Stimulated activated CD4-positive, alpha-beta T cell treated with anti-CD3 and anti-CD28 coated beads, Interleukin-4, amount 100 ng/mL, for 4 hours (primary cell): Measurements from ENCODE around the gene GSPT1.
A peak's percentile ranks its signal among the peaks of the same experiment; 100 is the strongest.
"Not testable (repeated sequence)": the region's sequence is repeated elsewhere in the genome, so short reads cannot be mapped to it uniquely, and the experiment has no call there.

Experiments
- DNase-seq, 2 experiments: peaks; one replicate each; pipeline ENCODE4 v3.0.0-alpha.2; 2020

The GSPT1 gene

DNA sequence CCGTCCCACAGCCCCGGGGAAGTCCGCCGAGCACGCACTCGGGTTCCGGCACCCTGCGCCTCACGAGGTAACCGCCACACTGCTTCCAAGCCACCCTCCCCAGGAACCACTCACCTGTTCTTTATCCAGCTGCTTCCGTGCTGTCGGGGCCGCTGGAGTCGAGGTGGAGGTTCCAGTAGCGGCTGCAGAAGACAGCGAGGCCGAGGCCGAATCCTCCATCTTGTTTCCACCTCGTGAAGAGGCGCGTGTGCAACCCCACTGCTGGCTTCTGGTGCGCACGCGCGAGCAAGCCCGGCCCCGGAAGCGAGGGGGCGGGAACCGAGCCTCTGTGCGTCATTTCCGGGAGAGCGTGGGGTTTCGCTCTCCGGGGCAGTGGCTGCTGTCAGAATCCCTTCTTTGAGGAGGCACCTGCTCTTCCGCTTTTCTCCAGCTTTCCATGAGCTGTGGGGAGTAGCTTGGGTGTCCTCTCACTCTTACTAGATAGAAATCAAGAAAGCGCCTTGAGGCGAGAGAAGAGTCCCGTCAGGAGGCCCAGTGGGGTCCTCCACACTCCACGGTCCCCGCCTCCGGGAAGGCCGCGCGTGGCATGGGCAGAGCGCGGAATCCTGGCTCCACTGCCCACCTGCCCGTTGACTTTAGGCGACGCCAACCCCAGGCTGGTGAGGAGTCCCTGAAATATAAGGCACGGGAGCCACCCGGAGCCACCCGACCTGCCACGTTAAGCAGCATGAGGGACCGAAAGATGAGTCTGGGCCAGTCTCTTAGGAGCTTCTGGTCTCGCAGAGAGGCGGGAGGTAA is 64.3 kb downstream of the GSPT1 start, which contains the start of gene RSL1D1:
RSL1D1 (minus strand) TSS at position 249 of the 798 bp plus-strand sequence; CDS start at position 219, 30 bp downstream.
- peak; percentile 90 for DNase-seq

DNA sequence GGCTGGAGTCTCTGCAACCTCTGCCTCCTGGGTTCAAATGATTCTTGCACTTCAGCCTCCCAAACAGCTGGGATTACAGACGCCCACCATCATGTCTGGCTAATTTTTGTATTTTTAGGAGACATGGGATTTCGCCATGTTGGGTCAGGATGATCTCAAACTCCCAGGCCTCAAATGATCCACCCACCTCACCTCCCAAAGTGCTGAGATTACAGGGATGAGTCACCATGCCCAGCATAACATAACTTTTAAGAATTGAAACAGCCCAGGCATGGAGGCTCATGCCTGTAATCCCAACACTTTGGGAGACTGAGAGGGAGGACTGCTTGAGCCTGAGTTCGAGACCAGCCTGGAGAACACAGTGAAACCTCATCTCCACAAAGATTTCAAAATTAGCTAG is 66.9 kb downstream of the GSPT1 start:
- no peak for DNase-seq

DNA sequence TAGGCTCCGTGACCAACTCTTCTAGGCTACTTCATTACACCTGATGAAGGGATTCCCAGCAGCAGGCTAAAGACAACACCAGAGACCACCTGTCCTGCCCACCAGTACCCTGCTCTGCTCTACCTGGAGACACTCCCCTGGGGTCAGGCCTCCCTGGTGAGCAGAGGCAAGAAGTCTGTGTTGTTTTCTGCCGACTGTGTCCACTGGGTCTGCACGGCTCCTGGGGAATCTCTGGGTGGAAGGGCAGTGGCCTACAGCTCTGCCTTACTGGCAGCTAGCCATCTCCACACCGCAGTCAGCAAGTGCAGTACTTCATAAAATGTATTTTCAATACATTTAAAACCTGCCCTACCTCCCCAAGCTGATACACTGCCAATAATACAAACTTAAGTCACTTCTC is 71.3 kb downstream of the GSPT1 start:
- no peak for DNase-seq

DNA sequence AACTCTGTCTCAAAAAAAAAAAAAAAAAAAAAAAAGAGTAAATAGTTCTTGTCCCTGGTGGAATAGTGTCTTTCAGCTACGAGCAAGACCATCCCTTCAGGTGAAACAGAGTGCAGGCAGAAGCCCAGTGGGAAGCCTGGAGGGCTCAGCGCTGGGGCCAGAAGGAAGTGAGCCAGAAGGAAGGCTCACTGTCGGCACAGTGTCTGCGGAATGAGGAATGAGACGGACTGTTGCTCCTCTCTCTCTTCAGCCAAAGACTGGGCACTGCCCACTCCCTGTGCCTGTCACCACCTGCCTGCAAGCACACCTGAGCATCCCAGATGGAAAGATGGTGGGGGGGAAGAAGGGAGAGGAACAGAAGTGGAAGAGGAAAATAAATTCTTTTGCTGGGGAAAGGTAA is 71.9 kb downstream of the GSPT1 start:
- no peak for DNase-seq

DNA sequence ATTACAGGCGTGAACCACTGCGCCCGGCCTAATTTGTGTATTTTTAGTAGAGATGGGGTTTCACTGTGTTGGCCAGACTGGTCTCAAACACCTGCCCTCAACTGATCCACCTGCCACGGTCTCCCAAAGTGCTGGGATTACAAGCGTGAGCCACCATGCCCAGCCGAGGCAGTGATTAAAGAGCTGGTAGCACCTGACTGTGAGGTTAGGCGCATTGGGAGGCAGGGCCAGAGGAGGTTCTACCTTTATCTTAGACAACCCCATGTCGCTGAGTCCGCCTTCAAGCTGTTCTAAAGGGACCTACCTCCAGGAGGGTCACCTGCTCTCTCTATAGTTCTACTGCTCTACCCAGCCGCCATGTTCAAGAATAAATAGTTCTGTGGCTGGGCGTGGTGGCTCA is 72.5 kb downstream of the GSPT1 start:
- DNase-seq = no peak

DNA sequence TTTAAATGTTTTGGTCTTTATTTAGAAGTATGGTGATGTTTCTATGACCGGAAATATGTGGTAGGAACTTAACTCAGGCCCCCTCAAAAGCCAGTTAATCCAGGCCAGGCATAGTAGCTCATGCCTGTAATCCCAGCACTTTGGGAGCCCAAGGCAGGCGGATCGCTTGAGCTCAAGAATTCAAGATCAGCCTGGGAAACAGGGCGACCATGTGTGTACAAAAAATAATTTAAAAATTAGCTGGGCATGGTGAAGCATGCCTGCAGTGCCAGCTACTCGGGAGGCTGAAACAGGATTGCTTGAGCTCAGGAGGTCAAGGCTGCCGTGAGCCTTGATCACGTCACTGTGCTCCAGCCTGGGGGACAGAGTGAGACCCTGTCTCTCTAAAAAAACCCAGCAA is 74.7 kb downstream of the GSPT1 start:
- no peak for DNase-seq

DNA sequence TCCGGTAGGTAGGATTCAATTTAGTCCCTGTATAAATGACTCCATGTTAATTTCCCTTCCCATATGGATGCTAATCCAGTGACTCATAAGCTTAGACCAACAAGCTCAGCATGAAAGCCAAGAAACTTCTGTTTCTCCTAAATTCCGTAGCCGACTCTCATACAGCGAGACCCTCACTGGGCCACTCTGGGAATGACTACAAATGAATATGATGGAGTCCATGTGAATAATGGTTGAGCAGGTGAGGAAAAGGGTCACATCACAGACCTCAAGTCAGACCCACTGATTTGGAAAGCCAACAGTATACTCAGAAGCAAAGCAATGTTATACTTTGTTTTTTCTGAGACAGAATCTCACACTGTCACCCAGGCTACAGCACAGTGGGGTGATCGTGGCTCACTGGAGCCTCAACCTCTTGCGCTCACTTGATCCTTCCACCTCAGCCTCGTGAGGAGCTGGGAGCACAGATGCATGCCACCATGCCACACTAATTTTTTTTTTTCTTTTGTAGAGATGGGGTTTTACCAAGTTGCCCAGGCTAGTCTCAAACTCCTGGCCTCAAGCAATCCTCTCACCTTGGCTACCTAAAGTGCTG is 79.0 kb downstream of the GSPT1 start:
- no peak for DNase-seq

DNA sequence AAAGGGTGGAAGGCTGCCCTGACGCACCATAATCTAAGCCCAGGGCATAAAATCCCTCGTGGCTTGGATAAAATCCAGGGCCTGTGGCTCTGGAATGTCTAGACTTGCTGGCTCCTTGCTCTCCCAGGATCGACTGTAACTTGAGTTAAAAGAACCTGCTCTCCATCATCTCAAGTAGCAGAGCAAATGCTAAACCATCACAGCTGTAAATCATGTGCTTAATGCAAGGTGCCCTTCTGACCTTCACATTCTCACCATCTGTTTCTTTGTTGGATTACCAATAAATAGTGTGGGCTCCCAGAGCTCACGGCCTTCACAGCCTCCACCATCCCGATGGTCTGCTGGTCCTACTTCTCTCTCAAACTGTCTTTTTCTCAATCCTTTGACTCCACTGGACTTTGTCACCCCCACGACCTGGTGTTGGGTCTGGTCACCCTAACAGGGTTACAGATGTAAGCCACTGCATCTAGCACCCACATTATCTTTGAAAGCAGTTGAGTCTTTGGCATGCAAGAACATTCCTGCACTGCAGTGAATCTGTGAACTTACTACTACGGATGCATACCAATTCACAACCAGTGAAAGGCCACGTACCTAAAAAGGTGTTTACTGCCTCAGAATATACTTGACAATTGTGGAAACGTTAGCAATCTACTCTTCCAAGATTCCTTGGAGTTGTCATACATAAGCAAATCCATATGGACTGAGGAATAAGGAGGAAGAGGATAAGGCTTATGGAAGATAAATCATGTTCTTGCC is 79.7 kb downstream of the GSPT1 start:
- no peak for DNase-seq

DNA sequence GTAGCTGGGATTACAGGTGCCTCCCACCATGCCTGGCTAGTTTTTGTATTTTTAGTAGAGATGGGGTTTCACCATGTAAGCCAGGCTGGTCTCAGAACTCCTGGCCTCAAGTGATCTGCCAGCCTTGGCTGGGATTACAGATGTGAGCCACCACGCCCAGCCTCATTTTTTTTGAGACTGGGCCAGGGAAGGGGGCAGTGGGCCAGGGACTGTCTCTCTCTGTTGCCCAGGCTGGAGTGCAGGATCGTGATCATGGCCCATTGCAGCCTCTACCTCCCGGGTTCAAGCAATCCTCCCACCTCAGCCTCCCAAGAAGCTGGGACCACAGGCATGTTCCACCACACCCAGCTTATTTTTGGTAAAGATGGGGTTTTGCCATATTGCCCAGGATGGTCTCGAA is 80.4 kb downstream of the GSPT1 start:
- no peak for DNase-seq

DNA sequence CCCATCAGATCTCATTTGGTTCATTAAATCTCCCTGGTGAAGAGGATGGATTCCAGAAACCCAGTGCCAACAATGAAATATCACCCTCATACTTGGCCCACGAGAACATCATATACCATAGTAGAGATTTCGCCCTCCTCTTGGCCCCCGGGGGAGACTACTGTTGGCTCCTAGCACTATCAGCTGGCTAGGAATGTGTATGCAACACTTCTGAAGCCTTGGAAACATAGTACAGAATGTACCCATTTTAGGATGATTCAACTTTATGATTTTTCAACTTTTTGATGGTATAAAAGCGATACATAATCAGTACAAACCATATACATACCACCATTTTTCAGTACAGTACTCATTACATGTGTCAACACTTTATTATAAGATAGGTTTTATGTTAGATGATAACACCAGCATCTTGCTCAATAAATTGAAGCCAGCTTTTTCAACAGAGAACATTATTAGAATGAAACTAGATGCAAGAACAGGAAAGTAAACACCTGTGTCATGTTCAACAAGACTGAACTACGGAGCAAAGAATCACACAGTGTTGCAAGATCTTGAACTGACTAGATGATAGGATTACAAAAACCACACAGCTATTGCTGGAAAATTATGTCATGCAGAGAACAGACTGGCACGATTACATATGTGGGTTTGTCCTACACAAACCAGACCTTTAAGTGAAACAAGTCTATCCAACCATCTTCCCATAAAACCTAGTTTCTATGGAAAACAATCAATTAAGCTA is 81.6 kb downstream of the GSPT1 start:
- no peak for DNase-seq

DNA sequence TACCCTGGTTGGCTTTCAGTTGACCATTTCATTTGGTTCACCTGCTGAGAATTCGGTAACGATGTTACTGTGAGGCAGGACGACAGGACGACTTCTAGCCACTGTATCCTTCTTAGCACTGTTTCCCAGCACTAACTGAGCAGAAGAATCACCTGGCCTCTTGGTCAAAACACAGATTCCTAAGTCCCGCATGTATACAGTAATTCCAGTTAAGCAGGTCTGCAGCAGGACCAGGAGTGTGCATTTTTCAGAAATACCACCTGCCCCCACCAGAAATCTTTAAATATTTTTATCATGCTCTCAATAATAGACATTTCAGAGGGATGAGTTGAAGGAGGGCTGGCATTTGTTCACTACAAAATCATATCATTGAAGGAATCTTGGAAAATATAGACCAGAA is 87.1 kb downstream of the GSPT1 start:
- no peak for DNase-seq

DNA sequence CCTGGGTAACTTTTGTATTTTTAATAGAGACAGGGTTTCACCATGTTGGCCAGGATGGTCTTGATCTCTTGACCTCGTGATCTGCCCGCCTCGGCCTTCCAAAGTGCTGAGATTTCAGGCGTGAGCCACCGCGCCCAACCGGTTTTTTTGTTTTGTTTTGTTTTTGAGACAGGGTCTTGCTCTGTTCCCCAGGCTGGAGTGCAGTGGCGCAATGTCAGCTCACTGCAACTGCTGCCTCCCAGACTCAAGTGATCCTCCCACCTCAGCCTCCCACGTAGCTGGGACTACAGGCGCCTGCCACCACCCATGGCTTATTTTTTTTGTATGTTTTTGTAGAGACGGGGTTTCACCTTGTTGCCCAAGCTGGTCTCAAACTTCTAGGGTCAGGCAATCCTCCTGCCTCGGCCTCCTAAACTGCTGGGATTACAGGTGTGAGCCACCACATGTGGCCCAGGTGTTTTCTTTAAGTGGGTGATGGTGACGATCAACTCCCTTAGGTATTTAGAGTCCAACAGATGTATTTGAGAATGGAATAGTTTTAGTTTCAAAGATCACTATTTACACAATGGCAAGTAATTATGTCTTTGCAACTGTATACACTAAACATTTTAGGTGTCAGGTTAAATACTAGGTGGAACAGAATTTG is 90.1 kb downstream of the GSPT1 start:
- DNase-seq = not testable (repeated sequence)

DNA sequence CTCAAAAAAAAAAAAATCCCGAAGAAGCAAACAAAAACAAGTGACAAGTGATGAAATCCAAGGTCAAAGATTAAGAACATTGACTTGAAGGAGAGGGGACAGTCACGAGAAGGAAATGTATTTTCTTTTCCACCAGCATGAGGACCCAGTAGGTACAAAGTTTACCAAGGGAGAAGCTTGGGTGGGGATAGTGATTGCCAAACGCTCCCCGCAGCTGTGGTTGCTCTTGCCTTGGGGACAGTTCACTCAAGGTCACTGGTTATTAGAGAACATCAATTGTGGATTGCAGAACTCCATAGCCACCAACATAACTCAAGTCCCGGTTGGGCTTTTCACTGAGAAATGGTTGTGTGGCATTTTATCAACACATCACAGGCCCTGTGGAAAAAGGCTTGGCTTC is 91.4 kb downstream of the GSPT1 start:
- no peak for DNase-seq

DNA sequence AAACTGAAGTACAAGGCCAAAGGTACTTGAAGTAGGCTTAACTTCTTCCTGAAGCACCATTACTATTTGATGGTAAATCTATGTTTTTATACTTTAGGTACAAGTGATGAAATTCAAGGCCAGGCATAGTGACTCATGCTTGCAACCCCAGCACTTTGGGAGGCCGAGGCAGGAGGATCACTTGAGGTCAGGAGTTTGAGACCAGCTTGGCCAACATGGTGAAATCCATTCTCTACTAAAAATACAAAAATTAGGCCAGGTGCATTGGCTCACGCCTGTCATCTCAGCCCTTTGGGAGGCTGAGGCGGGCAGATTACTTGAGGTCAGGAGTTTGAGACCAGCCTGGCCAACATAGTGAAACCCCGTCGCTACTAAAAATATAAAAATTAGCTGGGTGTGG is 92.1 kb downstream of the GSPT1 start:
- DNase-seq = not testable (repeated sequence)

DNA sequence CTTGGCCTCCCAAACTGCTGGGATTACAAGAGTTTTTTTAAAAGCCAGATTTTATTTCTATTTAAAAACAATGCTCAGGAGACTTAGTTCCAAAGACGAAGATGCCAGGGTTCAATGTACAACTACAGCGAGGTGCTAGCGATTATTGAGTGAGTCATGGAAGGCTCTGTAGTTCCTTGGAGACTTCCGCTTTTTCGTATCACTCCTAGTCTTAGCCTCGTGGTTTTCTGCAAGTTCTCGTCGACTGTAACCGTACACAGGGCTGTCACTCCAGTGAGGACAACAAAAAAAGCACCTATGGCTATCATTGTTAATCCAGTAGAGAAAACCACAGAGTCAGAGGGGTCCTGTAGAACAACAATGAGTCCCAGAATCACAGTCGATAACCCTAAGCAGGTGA is 96.0 kb downstream of the GSPT1 start:
- DNase-seq = no peak

DNA sequence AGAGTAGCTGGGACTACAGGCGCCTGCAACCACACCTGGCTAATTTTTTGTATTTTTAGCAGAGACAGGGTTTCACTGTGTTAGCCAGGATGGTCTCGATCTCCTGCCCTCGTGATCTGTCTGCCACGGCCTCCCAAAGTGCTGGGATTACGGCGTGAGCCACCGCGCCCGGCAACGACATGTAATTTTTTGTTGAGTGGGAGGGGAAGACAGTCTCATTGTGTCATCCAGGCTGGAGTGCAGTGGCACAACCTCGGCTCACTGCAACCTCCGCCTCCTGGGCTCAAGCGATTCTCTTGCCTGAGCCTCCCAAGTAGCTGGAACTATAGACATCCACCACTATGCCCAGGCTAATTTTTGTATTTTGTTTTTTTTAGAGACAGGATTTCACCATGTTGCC is 96.8 kb downstream of the GSPT1 start:
- DNase-seq = not testable (repeated sequence)
